Cardiac muscle cell (in vitro differentiated cells and primary cell): ENCODE results near the gene GRXCR2. TPM values are rescaled to one million over a fixed set of nuclear protein-coding genes. Genes with fewer than 3 reads are reported as not detected.
"Not testable (repeated sequence)": the region's sequence is repeated elsewhere in the genome, so short reads cannot be mapped to it uniquely, and the experiment has no call there.

Experiments used
- DNase-seq, 2 donors: peaks; one replicate each; pipeline versions ENCODE4 v3.0.0 to v3.0.0-alpha.2; 2010 to 2017; ENCODE audit warnings: low read depth in 1 of 2, low spot score in 1 of 2
- H3K27ac ChIP-seq: fragments of 200-600 bp; sonication (generic); 2 replicates; pipeline ENCODE4 v1.5.1; 2016
- H3K27me3 ChIP-seq: fragments of 200-600 bp; sonication (generic); 2 replicates; pipeline ENCODE4 v1.6.0; 2016; ENCODE audit warnings: control low read depth
- H3K36me3 ChIP-seq: fragments of 200-600 bp; sonication (generic); 2 replicates; pipeline ENCODE4 v1.5.1; 2016; ENCODE audit warnings: control low read depth
- H3K4me1 ChIP-seq: fragments of 200-600 bp; sonication (generic); 2 replicates; pipeline ENCODE4 v1.8.1; 2017; ENCODE audit warnings: low read depth, mild to moderate bottlenecking, mixed run types
- H3K4me3 ChIP-seq: fragments of 200-600 bp; sonication (generic); 2 replicates; pipeline ENCODE4 v1.5.1; 2016; ENCODE audit warnings: mild to moderate bottlenecking
- H3K9me3 ChIP-seq: fragments of 200-600 bp; sonication (generic); 2 replicates; pipeline ENCODE4 v1.5.1; 2017; ENCODE audit warnings: low read depth, mild to moderate bottlenecking, control low read depth
- polyA plus RNA-seq: library from polyadenylated mRNA; unstranded; fragments of >200 nt; fragmentation: Nextera tagmentation; extraction: Ambion mirVana; gene quantifications from 2 replicates; pipeline ENCODE4 v1.2.1, GENCODE V29; 2016
- total RNA-seq: library from RNA; depleted of rRNA; stranded (reverse); fragments of >200 nt; gene quantifications from 2 replicates; pipeline ENCODE4 v1.2.3, GENCODE V29; 2016
- TF ChIP-seq, protein P1 (sequence below): IDR thresholded peaks from 2 replicates; pipeline ENCODE4 v1.5.1; 2012; ENCODE audit warnings: low read depth, mild to moderate bottlenecking, low read length

The GRXCR2 gene
- total and polyA plus RNA-seq, 2 experiments from 2014 or later = not detected

- Histone ChIP-seq H3K27ac (no peak overlapping the region), H3K4me1 (no peaks in the 10 kb centered on the region), H3K4me3 (no peak overlapping the region), H3K9me3 (no peaks in the 10 kb centered on the region), H3K27me3 (no peaks in the 10 kb centered on the region), H3K36me3 (no peaks in the 10 kb centered on the region)
- peak in 1 of 2 donors; percentile 86 for DNase-seq
- TF ChIP-seq, protein P1, sequence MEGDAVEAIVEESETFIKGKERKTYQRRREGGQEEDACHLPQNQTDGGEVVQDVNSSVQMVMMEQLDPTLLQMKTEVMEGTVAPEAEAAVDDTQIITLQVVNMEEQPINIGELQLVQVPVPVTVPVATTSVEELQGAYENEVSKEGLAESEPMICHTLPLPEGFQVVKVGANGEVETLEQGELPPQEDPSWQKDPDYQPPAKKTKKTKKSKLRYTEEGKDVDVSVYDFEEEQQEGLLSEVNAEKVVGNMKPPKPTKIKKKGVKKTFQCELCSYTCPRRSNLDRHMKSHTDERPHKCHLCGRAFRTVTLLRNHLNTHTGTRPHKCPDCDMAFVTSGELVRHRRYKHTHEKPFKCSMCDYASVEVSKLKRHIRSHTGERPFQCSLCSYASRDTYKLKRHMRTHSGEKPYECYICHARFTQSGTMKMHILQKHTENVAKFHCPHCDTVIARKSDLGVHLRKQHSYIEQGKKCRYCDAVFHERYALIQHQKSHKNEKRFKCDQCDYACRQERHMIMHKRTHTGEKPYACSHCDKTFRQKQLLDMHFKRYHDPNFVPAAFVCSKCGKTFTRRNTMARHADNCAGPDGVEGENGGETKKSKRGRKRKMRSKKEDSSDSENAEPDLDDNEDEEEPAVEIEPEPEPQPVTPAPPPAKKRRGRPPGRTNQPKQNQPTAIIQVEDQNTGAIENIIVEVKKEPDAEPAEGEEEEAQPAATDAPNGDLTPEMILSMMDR = no peak
Observed at GRCh38 chr5:145903867-145904266, 31.1 kb upstream of the GRXCR2 start.

DNA sequence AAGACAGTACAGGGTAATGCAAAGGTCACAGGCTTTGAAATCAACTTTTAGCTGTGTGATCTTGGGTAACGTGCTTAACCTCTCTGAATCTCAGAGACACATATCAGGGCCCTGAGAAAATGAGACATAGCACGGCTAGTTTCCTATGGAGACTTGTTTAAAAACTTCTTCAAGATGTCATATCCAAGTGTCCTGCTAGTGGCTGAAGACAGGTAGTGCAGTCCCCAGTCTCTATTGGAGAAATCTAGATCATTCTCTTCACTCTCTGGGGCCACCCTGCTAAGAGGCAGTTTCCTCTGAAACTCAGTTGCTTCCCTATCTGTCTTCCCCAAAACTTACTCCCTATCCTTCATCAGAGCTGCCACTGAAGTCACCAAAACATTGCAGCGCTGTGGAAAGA lies 30.3 kb upstream of the GRXCR2 start:
- Histone ChIP-seq H3K4me1 (no peaks in the 10 kb centered on the region), H3K27me3 (no peaks in the 10 kb centered on the region), H3K9me3 (no peaks in the 10 kb centered on the region), H3K27ac (no peak overlapping the region), H3K36me3 (no peaks in the 10 kb centered on the region), H3K4me3 (no peak overlapping the region)
- TF ChIP-seq, protein P1 = peak; percentile 32
- no peak for DNase-seq

DNA sequence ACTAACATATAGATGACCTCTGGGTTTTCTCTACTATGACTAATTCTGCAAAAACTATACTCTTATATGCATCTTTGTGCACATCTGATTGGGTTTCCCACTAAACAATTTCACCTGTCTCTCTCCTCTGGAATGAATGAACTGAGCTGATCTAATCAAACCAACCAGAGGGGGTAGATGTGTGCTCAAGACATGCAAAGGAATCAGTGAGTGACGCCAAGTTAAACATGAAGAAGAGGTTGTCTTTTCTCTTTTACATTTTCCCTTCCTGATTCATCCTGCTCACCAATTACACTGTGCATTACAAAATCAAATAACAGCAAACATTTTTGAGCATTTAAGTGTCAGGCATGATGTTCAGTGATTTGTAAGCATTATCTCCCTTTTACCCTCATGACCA lies 29.6 kb upstream of the GRXCR2 start:
- Histone ChIP-seq H3K36me3 (no peaks in the 10 kb centered on the region), H3K4me3 (no peak overlapping the region), H3K9me3 (no peaks in the 10 kb centered on the region), H3K27me3 (no peaks in the 10 kb centered on the region), H3K27ac (no peak overlapping the region), H3K4me1 (no peaks in the 10 kb centered on the region)
- TF ChIP-seq, protein P1 = no peak
- DNase-seq = no peak

- no peak for DNase-seq
- TF ChIP-seq, protein P1 = no peak
- Histone ChIP-seq H3K4me1 (no peaks in the 10 kb centered on the region), H3K36me3 (no peaks in the 10 kb centered on the region), H3K27ac (no peak overlapping the region), H3K27me3 (no peaks in the 10 kb centered on the region), H3K4me3 (no peak overlapping the region), H3K9me3 (no peaks in the 10 kb centered on the region)
Observed at GRCh38 chr5:145898171-145898570, 25.4 kb upstream of the GRXCR2 start.

- not testable (repeated sequence) for H3K36me3 ChIP-seq, DNase-seq, H3K9me3 ChIP-seq, H3K4me1 ChIP-seq, H3K4me3 ChIP-seq, H3K27ac ChIP-seq, H3K27me3 ChIP-seq
Observed at GRCh38 chr5:145891378-145891777, 18.6 kb upstream of the GRXCR2 start.

DNA sequence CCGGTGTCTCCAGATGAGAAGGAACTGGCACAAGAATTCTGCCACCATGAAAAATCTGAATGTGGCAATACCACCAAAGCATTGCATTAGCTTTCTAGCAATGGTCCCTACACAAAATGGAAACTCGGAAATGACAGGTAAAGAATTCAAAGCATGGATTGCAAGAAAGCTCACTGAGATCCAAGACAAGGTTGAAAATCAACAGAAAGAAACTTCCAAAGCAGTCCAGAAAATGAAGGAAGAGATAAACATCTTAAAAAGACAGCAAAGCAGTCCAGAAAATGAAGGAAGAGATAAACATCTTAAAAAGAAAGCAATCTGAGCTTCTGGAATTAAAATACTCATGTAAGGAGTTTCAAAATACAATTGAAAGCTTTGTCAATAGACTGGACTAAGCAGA lies 16.8 kb upstream of the GRXCR2 start:
- Histone ChIP-seq H3K27ac (no peak overlapping the region), H3K27me3 (no peaks in the 10 kb centered on the region), H3K4me3 (no peak overlapping the region), H3K4me1 (no peaks in the 10 kb centered on the region), H3K36me3 (no peaks in the 10 kb centered on the region), H3K9me3 (no peaks in the 10 kb centered on the region)
- no peak for DNase-seq
- TF ChIP-seq, protein P1 = no peak
